NCI-H524 (cell line): ENCODE measurements around the gene SERAC1.
"Not testable (repeated sequence)": the region's sequence is repeated elsewhere in the genome, so short reads cannot be mapped to it uniquely, and the experiment has no call there.

Source experiments
- DNase-seq, 2 experiments: peaks; one replicate each; lab custom pipeline; 2025; lab: John Stamatoyannopoulos, UW

The SERAC1 gene

DNA sequence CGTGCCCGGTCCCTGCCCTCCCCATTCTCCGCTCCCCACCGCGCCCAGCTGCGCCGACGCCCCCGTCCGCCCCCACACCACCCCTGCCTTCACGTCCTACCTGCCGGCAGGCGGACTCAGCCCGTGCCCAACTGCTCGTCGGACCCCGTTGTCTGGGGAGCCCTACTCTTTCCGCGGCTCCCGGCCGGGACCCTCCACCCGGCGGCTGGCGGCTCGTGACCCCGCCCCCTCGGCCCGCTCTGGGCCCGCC is at the start of gene SERAC1:
TSS of gene SERAC1 (minus strand) at position 223 of the 250 bp plus-strand sequence. CDS start 9,899 bp downstream, outside the sequence.
- no peak for DNase-seq

- peak; percentile 70 to 85 for DNase-seq
Measured at GRCh38 chr6:158213925-158214674, 46.0 kb upstream of the SERAC1 start.

DNA sequence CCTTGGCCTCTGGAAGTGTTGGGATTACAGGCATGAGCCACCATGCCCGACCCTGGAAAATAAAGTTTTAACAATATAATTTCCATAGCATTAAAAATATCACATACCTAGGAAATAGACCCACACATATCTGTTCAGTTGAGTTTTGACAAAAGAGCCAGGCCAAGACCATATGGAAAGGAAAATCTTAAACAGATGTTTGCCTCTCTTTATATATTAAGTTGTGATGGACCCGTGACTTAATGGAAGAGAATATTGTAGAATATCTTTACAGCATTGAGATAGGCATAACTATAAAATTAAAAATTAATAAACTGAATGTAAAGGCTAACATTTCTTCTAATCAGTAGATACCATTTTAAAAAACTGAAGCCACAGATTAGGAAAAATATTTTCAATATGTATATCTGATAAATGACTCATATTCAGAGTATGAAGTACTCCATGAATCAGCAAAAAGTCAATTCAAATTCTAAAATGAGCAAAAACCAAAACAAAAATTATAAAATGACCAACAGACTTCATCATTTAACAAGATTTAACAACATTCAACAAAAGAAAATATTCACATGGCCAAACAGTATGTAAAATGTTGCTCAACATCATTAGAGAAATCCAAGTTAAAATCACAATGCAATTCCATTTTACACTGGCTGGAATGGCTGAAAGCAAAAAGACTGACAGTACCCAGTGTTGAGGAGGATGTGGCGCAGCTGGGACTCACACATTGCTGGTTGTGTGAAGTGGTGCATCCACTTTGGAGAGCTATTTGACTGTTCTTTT is 43.4 kb upstream of the SERAC1 start:
- DNase-seq = peak in 1 of 2 experiments; percentile 16

DNA sequence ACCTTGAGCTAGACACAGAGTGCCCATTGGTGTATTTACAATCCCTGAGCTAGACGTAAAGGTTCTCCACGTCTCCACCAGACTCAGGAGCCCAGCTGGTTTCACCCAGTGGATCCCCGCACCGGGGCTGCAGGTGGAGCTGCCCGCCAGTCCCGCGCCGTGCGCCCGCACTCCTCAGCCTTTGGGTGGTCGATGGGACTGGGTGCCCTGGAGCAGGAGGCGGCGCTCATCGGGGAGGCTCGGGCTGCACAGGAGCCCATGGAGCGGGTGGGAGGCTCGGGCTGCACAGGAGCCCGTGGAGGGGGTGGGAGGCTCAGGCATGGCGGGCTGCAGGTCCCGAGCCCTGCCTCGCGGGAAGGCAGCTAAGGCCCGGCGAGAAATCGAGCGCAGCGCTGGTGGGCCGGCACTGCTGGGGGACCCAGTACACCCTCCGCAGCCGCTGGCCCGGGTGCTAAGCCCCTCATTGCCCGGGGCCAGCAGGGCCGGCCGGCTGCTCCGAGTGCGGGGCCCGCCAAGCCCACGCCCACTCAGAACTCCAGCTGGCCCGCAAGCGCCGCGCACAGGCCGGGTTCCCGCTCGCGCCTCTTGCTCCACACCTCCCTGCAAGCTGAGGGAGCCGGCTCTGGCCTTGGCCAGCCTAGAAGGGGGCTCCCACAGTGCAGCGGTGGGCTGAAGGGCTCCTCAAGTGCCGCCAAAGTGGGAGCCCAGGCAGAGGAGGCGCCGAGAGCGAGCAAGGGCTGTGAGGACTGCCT is 41.7 kb upstream of the SERAC1 start:
- not testable (repeated sequence) for DNase-seq

- not testable (repeated sequence) for DNase-seq
Measured at GRCh38 chr6:158208226-158209030, 40.4 kb upstream of the SERAC1 start.

DNA sequence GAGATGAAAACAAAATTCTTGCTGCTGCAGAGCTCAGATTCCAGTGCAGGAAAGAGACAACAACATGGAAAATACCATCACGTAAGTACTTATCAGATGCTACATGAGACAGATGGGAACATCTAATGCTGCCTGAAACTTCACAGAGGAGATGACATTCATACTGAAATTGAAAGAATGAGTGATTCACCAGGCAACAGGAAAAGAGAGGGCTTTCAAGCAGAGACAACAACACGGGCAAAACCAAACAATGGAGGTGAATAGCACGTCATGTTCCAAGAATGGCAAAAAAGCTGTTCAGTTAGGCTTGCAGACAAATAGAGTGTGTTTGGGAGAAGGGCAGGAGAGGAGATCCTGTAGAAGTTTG is 39.3 kb upstream of the SERAC1 start:
- DNase-seq = no peak

- DNase-seq = no peak
Measured at GRCh38 chr6:158206740-158207421, 38.8 kb upstream of the SERAC1 start.

DNA sequence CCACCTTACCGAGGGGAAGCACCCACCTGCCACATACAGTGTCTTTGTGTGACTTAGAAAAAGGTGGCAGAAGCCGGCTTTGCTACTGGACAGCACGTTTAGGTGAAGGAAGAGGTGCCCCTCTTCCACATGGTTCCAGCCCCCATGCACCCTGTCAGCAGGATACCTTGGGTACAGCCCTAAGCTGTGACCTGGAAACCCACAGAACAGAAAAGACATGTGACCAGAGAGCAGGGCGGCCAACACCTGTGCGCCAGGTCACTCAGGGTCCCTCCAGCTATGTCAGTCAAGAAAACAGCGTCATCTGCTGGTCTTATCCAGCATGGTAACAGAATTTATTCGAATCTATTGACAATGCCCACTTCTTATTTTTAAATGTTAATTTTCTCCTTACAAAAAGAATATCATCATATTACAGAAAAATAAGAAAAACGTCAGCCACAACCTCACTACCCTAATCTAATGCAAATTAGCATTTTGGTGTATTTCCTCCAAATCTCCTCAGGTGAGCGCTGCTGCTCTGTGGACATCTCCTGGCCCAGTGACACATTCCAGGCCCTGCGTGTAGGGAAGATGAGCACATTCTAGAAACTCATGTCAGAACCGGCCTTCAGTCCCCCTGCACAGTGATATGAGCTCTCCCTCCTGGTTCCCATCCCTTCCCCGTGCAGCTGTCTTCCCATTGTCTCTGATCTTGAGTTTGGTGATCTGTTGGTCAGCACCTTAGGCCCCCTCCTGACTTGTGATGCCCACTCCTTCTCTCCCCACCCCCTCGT is 37.3 kb upstream of the SERAC1 start:
- DNase-seq = peak in 1 of 2 experiments; percentile 17

DNA sequence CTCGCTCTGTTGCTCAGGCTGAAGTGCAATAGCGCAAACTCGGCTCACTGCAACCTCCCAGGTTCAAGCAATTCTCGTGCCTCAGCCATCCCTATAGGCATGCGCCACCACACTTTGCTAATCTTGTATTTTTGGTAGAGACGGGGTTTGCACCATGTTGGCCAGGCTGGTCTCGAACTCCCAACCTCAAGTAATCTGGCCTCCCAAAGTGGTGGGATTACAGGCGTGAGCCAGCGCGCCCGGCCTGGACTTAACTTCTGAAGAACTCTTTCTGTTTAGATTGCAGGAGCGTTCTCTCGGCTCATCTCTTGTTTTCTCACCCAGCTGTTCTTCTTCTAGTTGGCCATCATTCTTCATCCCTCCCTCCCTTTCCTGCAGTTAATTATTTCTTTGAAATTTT is 30.4 kb upstream of the SERAC1 start:
- DNase-seq = no peak

GRCh38 chr6:158194487-158195280 is 26.6 kb upstream of the SERAC1 start:
- DNase-seq = no peak

- DNase-seq = no peak
Measured at GRCh38 chr6:158191761-158192160, 23.7 kb upstream of the SERAC1 start.

DNA sequence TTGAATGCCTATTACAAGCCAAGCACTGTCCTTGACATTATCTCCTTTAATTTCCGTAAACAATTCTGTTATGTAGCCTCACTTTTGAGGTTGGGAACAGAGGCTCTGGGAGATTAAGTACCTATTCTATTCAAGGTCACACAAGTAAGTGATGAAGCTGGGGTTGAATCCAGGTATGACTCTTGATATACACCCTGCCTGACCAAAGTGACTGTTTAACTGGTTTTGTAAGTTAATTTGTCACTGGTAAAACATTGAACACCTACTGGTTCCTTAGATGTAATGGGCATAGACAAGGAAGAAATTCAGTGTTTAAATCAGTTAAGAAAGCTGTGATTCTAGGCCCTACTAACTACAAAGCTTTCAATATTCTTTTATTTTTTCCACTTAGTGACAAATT is 23.0 kb upstream of the SERAC1 start:
- DNase-seq = no peak

- no peak for DNase-seq
Measured at GRCh38 chr6:158188591-158188990, 20.5 kb upstream of the SERAC1 start.

- no peak for DNase-seq
Measured at GRCh38 chr6:158185729-158186456, 17.8 kb upstream of the SERAC1 start.

DNA sequence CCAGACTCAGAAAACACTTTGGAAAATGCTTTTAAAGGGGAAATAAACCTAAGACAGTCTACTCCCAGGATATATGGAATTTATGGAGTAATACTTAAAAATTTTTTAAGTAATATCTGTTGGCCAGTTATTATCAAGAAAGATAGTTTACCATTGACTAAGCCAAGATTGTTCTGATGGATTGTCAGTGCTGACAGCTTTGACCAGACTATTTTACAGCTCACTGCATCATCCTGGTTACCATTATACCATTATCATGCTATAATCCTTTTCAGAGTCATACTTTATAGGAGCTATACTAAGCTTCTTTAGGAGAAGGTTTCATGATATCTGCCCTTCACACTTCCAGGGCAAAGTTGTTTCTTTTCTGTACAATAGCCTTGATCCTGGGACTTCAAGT is 16.5 kb upstream of the SERAC1 start:
- no peak for DNase-seq

- not testable (repeated sequence) for DNase-seq
Measured at GRCh38 chr6:158183174-158183972, 15.3 kb upstream of the SERAC1 start.

GRCh38 chr6:158177712-158178111 is 9.7 kb upstream of the SERAC1 start:
- not testable (repeated sequence) for DNase-seq

- no peak for DNase-seq
Measured at GRCh38 chr6:158175111-158175510, 7.0 kb upstream of the SERAC1 start.
